IPS-15b (cell line): ENCODE data around the gene PDSS2.
"Not testable (repeated sequence)": the region's sequence is repeated elsewhere in the genome, so short reads cannot be mapped to it uniquely, and the experiment has no call there.

ENCODE experiments used
- H3K27me3 ChIP-seq: one replicate; pipeline ENCODE4 v1.6.1; 2013; ENCODE audit warnings: low read length; ENCODE audit not compliant: control insufficient read depth, insufficient read depth
- H3K36me3 ChIP-seq: one replicate; pipeline ENCODE4 v1.6.1; 2013; ENCODE audit warnings: low read length; ENCODE audit not compliant: control insufficient read depth, insufficient read depth
- H3K4me1 ChIP-seq: one replicate; pipeline ENCODE4 v1.6.1; 2013; ENCODE audit warnings: mild to moderate bottlenecking, low read length; ENCODE audit not compliant: control insufficient read depth, insufficient read depth
- H3K4me3 ChIP-seq: one replicate; pipeline ENCODE4 v1.5.1; 2013; ENCODE audit warnings: low read depth, low read length
- H3K9ac ChIP-seq: one replicate; pipeline ENCODE4 v1.6.1; 2013; ENCODE audit warnings: low read depth, mild to moderate bottlenecking, low read length
- H3K9me3 ChIP-seq: one replicate; pipeline ENCODE4 v1.6.1; 2013; ENCODE audit warnings: mild to moderate bottlenecking, low read length; ENCODE audit not compliant: control insufficient read depth, insufficient read depth

Gene PDSS2

GRCh38 chr6:107305994-107306393 is 153.4 kb downstream of the PDSS2 start:
- not testable (repeated sequence) for H3K4me3 ChIP-seq, H3K4me1 ChIP-seq, H3K9ac ChIP-seq, H3K27me3 ChIP-seq, H3K36me3 ChIP-seq, H3K9me3 ChIP-seq

- H3K36me3 ChIP-seq: no peaks in the 10 kb centered on the region
- H3K4me1 ChIP-seq: no peaks in the 10 kb centered on the region
- H3K27me3 ChIP-seq: no peaks in the 10 kb centered on the region
- H3K9me3 ChIP-seq: no peaks in the 10 kb centered on the region
- H3K4me3 ChIP-seq: no peak overlapping the region
- H3K9ac ChIP-seq: no peak overlapping the region
Observed at GRCh38 chr6:107305391-107305790, 154.0 kb downstream of the PDSS2 start.

- Histone ChIP-seq H3K9ac (no peak overlapping the region), H3K4me3 (no peak overlapping the region), H3K36me3 (no peaks in the 10 kb centered on the region), H3K27me3 (no peaks in the 10 kb centered on the region), H3K4me1 (no peaks in the 10 kb centered on the region), H3K9me3 (no peaks in the 10 kb centered on the region)
Observed at GRCh38 chr6:107304421-107305025, 154.8 kb downstream of the PDSS2 start.

- peaks cover 3% of the 10 kb centered on the region for H3K4me1 ChIP-seq
- no peak overlapping the region for H3K4me3 ChIP-seq
- no peak overlapping the region for H3K9ac ChIP-seq
- no peaks in the 10 kb centered on the region for H3K27me3 ChIP-seq
- H3K9me3 ChIP-seq: no peaks in the 10 kb centered on the region
- no peaks in the 10 kb centered on the region for H3K36me3 ChIP-seq
Observed at GRCh38 chr6:107293350-107293749, 166.0 kb downstream of the PDSS2 start.

- Histone ChIP-seq H3K9ac (no peak overlapping the region), H3K27me3 (no peaks in the 10 kb centered on the region), H3K36me3 (no peaks in the 10 kb centered on the region), H3K4me1 (peaks cover 3% of the 10 kb centered on the region), H3K9me3 (no peaks in the 10 kb centered on the region), H3K4me3 (no peak overlapping the region)
Observed at GRCh38 chr6:107292715-107293271, 166.6 kb downstream of the PDSS2 start.

- Histone ChIP-seq H3K4me1 (peaks cover 3% of the 10 kb centered on the region), H3K27me3 (no peaks in the 10 kb centered on the region), H3K9me3 (no peaks in the 10 kb centered on the region), H3K9ac (no peak overlapping the region), H3K36me3 (no peaks in the 10 kb centered on the region), H3K4me3 (no peak overlapping the region)
Observed at GRCh38 chr6:107290491-107290890, 168.9 kb downstream of the PDSS2 start.

GRCh38 chr6:107289258-107289657 is 170.1 kb downstream of the PDSS2 start:
- H3K9me3 ChIP-seq, H3K4me3 ChIP-seq, H3K27me3 ChIP-seq, H3K4me1 ChIP-seq, H3K9ac ChIP-seq, H3K36me3 ChIP-seq: not testable (repeated sequence)

GRCh38 chr6:107285683-107286082 is 173.7 kb downstream of the PDSS2 start:
- not testable (repeated sequence) for H3K4me1 ChIP-seq, H3K36me3 ChIP-seq, H3K27me3 ChIP-seq, H3K9ac ChIP-seq, H3K4me3 ChIP-seq, H3K9me3 ChIP-seq

GRCh38 chr6:107284805-107285204 is 174.6 kb downstream of the PDSS2 start:
- Histone ChIP-seq H3K36me3 (no peaks in the 10 kb centered on the region), H3K4me1 (peaks cover 2% of the 10 kb centered on the region), H3K9ac (no peak overlapping the region), H3K27me3 (no peaks in the 10 kb centered on the region), H3K9me3 (no peaks in the 10 kb centered on the region), H3K4me3 (no peak overlapping the region)

GRCh38 chr6:107280791-107281190 is 178.6 kb downstream of the PDSS2 start:
- Histone ChIP-seq H3K4me1 (peaks cover 2% of the 10 kb centered on the region), H3K9me3 (no peaks in the 10 kb centered on the region), H3K9ac (no peak overlapping the region), H3K27me3 (no peaks in the 10 kb centered on the region), H3K4me3 (no peak overlapping the region), H3K36me3 (no peaks in the 10 kb centered on the region)

- H3K36me3 ChIP-seq, H3K4me3 ChIP-seq, H3K27me3 ChIP-seq, H3K9ac ChIP-seq, H3K9me3 ChIP-seq, H3K4me1 ChIP-seq: not testable (repeated sequence)
Observed at GRCh38 chr6:107280001-107280400, 179.4 kb downstream of the PDSS2 start.

- Histone ChIP-seq H3K9me3 (no peaks in the 10 kb centered on the region), H3K4me3 (no peak overlapping the region), H3K27me3 (no peaks in the 10 kb centered on the region), H3K9ac (no peak overlapping the region), H3K4me1 (no peaks in the 10 kb centered on the region), H3K36me3 (no peaks in the 10 kb centered on the region)
Observed at GRCh38 chr6:107275330-107275865, 184.0 kb downstream of the PDSS2 start.
